Activated CD8-positive, alpha-beta memory T cell treated with anti-CD3 and anti-CD28 coated beads, Interleukin-2, amount 50 U/mL, for 1 hour (primary cell): ENCODE measurements around the gene METAP1D.

Experiments
- DNase-seq: peaks from one replicate; pipeline ENCODE4 v3.0.0-alpha.2; 2020; ENCODE audit errors: extremely low read depth

The METAP1D gene

DNA sequence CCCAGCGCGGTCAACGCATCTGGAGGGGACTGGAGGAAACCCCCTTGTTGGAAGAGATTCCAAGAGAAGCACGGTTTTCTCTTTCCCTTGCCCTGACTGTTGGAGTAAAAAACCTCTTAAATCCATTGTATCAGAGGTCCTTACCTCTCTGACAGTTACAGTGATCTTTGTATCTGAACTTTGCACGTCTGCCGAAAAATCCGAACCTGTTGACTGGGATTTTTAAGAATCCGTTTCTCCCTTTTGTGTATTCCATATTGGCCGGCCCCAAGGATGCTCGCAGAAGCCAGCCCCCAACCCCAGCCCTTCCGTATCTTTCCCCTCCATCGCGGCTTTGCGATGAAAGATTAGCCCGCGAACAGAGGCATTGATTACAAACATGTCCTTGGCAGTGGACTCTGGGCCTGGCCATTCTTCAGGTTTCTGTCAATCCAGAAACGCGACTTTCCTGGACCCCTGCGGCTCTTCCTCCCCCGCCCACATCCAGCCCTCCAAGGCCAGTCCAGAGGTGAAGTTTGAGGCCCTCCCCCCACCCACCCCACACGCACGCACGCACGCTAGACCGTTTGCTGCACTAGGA is 81.0 kb downstream of the METAP1D start:
- no peak for DNase-seq

- no peak for DNase-seq
Observed at GRCh38 chr2:172081221-172082022, 81.7 kb downstream of the METAP1D start.

GRCh38 chr2:172082105-172082943 is 82.6 kb downstream of the METAP1D start:
- no peak for DNase-seq

- DNase-seq: no peak
Observed at GRCh38 chr2:172082944-172083627, 83.3 kb downstream of the METAP1D start.

DNA sequence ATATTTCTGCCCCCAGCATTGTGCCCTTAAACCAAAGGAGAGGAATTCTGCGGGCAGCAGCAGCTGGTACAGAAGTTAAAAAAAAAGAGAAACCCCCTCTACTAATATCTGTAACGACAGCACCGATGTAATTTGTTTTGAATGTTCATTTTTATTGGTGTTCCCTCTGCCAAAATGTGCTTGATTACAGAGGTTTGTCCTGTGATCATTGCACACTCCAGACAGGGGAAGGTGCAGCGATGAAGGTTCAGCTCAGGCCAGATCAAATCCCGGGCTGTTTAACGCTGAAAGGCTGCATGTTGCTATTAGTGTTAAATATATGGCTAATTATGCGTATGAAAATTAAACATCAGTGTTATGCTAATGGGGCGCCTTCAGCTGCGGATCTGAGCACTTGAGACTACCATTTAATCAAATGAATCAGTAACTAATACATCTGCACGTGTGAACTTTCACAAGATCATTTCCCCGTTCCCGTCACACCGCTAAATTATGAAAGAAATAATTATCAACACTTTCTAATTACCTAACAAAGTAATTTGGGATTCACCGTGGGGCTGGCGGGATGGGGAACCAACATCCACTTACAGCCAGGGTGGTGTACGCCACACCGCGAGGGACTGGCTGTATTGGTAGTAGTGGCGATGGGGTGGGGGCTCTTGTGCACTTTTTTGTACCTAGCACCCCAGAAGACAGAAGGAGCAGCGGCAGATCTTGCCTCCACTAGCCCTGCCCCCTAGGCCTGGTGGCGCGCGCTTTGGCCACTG is 84.1 kb downstream of the METAP1D start:
- DNase-seq: no peak

DNA sequence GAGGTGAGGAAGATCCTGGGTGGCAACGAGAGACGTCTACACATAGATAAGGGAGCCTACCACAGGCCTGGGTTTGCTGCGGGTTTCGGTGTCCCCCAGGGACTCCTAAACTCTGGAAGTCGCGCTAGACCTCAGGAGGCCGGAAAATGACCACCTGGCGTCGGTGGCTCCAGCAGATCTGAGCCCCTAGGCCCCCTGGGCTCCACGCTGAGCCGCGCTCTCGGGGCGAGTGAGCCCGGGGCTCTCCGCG is 84.6 kb downstream of the METAP1D start:
- DNase-seq: no peak

- DNase-seq: no peak
Observed at GRCh38 chr2:172084645-172085459, 85.1 kb downstream of the METAP1D start.

- no peak for DNase-seq
Observed at GRCh38 chr2:172085460-172086159, 85.9 kb downstream of the METAP1D start, which contains the start of gene DLX1. Gene DLX1, plus strand, starts transcription at chr2:172085507. Its CDS starts 171 bp downstream, at chr2:172085678.

DNA sequence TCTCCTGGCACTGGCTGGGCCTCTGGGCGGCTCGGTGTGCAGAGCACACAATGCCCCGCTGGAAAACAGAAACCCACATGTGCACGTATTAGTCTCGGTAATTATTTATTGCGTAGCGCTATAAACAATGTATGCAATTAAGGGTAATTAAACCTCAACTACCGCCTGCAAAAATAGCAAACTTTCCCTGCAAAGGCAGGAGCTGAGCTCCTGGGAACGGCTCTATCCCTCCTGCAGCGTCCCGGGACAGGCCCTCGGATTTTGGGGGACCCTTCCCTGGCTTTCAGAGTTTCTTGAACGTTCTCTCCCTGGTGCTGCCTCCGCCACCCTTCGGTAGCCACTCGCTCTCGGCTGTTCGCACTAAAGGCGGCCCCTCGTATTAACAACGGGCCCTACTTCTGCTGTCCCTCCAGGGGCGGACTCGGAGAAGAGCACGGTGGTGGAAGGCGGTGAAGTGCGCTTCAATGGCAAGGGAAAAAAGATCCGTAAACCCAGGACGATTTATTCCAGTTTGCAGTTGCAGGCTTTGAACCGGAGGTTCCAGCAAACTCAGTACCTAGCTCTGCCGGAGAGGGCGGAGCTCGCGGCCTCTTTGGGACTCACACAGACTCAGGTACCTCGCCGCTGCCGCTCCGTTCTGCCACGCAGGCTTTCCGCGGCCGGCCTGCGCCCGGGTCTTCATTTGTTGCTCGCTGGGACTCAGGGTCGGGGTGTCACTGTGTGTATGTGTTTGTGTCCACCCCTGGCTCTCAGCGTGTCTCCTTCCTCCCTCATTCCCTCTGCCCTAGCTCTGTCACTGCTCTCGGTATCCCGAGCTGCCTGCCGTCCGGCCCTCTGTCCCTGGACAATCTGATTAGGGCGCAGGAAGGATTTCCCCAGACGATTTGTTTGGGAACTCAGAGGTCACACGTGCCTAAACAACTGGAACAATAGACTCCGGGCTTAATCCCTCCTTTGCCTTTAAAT is 86.8 kb downstream of the METAP1D start:
- DNase-seq: no peak

DNA sequence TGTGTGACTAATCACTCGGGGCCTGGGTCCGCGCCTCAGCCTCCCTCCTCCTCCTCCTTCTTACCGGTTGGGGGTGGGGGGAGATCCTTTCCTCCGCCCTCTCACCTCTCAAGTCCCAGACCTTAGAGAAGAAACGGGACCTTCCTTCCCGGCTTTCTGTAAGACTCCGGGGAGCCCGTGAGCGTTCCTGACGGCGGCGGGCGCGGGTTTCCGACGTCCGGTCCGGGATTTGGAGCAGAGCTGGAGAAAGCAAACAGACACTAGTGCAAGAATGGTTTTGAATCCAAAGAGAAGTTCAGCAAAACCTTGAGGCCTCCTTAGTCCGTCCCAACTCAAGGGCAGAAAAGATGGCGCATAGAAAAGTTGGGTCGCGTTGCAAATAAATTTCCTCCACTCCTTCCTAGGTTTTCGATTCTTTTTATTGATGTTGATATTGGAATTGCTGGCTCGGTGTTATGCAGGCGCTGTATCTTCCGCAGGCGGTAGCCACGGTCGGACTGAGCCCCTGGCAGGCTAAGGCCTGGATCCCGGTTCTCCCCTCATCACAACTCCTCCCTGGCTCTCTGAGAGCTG is 87.5 kb downstream of the METAP1D start:
- no peak for DNase-seq

GRCh38 chr2:172087780-172088244 is 88.1 kb downstream of the METAP1D start:
- DNase-seq: no peak

DNA sequence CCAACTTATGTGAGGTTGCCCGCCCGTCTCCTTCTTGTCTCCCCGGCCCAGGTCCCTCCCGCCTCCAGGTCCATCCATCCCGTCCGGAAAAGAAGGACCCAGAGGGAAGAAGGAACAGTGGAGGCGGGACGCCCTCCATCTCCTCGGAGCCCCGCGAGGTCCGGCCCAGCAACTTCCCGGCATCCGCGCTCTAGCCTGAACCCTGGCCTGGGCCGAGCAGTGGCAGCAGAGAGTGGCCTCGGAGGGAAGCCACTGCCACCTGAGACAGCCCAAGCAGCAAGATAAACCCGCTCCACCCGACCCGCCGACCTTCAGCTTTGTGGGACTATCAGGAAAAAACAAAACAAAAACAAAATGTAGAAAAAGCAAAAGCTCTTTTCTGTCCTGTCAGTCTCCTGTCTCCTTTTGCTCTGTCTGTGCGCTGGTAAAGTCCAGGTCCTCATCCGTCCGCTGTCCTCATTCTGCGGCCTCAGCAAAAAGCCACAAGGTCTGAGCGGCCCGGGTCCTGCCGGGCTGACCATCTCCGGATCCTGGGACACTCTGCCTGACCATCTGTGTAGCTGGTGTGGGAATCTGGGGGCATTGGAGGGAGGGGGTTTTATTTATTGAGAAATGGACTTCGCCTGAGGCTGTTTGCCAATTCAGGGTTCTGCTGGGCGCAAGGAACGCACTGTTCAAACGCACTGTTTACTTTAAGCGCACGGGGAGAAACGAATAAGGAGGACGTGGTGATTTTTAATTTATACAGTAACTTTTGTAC is 88.7 kb downstream of the METAP1D start:
- no peak for DNase-seq

- no peak for DNase-seq
Observed at GRCh38 chr2:172089005-172089504, 89.3 kb downstream of the METAP1D start.

GRCh38 chr2:172089633-172090032 is 89.9 kb downstream of the METAP1D start:
- DNase-seq: no peak

- DNase-seq: no peak
Observed at GRCh38 chr2:172090044-172090961, 90.5 kb downstream of the METAP1D start.

- DNase-seq: no peak
Observed at GRCh38 chr2:172091000-172091641, 91.4 kb downstream of the METAP1D start.
